ENCODE data around the gene COL5A1.

COL5A1 gene

DNA sequence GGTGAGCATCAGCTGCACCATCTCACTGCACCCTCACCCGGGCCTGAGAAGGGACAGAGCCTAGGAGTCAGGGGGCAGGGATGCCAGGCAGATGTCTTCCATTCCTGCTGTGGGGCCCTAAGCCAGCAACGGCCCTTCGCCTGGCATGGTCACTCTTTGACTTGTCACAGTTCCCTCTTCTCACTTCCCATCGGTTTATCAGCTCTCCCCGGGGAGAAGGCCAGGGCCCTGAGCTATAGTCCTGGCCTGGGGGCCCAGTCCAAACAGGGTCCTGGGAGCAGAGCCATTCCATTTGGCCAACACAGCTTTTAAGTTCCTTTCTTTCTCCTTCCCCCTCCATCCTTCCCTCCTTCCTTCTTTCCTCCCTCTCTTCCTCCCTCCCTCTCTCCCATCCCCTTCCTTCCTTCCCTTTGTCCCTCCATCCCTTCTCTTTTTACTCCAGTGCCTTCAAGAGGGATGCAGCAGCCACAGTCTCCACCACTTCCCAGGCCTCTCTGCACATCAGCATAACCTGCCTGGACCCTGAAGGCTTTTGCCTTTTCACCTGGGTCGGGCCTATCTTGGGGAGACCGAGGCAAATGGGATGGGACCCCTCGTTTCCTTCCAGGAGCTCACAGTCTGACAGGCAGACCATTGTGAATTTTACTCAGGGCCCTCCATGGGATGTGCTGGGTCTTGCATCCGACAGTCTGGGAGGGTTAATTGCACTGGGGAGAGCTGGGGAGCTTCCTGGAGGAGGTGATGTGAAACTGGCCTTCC is 4.2 kb downstream of the COL5A1 start:
- no peak overlapping the region for H3K4me3 ChIP-seq (ENCODE audit: low read depth, low read length)
- no peak for DNase-seq (ENCODE audit: low read depth)
- TF ChIP-seq, protein P1, sequence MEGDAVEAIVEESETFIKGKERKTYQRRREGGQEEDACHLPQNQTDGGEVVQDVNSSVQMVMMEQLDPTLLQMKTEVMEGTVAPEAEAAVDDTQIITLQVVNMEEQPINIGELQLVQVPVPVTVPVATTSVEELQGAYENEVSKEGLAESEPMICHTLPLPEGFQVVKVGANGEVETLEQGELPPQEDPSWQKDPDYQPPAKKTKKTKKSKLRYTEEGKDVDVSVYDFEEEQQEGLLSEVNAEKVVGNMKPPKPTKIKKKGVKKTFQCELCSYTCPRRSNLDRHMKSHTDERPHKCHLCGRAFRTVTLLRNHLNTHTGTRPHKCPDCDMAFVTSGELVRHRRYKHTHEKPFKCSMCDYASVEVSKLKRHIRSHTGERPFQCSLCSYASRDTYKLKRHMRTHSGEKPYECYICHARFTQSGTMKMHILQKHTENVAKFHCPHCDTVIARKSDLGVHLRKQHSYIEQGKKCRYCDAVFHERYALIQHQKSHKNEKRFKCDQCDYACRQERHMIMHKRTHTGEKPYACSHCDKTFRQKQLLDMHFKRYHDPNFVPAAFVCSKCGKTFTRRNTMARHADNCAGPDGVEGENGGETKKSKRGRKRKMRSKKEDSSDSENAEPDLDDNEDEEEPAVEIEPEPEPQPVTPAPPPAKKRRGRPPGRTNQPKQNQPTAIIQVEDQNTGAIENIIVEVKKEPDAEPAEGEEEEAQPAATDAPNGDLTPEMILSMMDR (IDR thresholded peaks at IDR 0.05; ENCODE audit: control insufficient read depth, extremely low read depth, insufficient read depth): no peak

DNA sequence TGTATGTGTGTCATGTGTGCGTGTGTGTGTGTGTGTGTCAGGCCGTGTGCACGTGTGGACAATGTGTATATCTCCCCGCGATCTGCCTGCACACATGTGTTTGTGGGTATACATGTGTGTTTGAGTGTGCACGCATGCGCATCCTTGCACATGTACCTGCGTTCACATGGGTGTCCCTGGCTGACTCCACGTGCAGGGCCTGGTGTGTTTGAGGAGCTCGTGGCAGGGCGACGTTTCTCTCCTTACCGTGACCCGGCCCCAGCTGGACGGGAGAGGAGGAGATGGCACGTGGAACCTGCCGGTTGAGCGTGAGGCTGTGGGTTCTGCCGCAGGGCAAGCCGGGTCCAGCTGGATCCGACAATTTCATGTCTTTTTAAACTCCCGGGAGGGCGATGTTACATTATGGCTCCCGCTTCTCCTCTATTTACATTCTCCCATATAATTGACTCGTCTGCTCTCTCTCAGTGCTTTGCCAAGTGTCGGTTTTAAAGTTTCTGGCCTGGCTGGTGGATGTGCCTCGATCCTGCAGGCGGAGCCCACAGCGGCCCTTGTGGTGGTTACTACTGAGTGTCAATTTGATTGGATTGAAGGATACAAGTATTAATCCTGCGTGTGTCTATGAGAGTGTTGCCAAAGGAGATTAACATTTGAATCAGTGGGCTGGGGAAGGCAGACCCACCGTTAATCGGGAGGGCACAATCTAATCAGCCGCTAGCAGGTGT is 5.9 kb downstream of the COL5A1 start:
- H3K4me3 ChIP-seq (ENCODE audit: low read depth, low read length): no peak overlapping the region
- TF ChIP-seq, protein P1 (IDR thresholded peaks at IDR 0.05; ENCODE audit: control insufficient read depth, extremely low read depth, insufficient read depth): no peak
- no peak for DNase-seq (ENCODE audit: low read depth)

DNA sequence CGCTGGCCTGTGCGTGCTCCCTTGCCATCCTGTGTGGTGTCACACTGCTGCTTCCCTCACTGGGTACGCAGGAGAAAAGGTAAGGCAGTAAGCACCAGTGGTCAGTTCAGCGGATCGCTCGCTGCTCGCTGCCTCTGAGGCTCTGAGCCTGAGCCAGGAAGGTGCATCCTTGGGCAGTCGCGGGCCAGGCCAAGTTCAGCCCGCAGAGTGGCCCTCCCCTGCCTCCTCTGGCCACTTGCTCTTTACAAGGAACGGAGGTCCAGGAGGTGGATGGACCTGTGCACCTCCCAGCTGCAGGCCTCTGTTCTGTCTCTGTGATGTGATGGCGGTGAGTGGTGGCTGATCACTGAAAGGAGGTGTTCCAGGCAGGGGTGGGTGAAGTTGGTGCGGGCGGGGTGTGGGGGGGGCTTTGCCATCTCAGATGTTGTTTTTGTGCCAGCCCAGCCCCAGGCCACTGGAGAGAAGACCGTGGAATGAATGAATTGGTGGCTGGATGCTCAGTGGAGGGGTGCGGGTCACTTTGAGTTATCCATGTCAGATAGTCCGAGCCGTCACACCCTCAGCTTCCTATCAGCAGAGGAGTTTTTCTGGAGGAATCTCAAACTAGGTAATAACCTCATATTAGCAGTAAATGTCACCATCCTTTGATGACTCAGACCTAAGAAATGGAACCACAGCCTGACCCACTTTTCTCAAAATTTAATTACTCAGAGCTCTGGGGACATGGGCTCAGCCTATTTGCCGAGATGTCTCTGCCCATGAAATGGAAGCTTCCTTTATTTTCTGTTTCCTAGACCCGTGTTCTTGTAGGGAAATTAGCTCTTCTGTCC is 7.3 kb downstream of the COL5A1 start:
- no peak for DNase-seq (ENCODE audit: low read depth)
- no peak overlapping the region for H3K4me3 ChIP-seq (ENCODE audit: low read depth, low read length)
- TF ChIP-seq, protein P1 (IDR thresholded peaks at IDR 0.05; ENCODE audit: control insufficient read depth, extremely low read depth, insufficient read depth): no peak

DNA sequence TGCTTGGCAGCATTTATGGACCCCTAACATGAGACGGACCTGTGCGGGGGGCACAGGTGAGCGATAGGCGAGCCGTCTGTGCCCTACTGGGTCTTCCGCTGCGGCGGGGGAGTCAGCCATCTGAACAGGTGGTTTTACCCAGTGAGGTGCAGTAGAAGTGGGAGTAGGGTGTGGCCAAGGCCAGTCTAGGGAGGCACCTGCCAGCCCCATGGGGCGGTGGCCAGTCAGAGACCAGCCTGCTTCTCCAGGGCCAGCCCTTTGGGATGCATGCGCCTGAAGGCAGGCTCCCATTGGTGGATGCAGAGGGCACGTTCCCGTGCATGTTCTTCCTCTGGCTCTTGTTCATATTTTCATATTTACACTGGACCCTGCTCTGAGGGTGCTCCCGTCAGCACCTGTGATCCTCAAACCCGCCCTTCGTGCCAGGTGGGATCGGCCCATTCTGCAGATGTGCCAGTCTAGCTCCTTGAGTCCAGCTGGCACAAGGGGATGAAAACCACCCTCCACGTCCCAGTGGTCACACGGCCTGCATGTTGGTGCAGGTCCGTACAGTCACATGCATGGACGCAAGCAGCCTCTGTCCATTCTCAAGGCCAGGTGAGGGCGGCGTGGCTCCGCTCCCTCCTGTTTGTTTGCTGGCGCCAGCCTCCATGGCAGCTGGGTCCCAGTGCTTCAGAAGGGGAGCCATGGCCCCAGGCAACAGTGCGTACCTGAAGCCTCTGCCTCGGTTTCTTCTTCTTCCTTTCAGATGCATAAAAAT is 9.0 kb downstream of the COL5A1 start:
- TF ChIP-seq, protein P1 (IDR thresholded peaks at IDR 0.05; ENCODE audit: control insufficient read depth, extremely low read depth, insufficient read depth): no peak
- H3K4me3 ChIP-seq (ENCODE audit: low read depth, low read length): no peak overlapping the region
- DNase-seq (ENCODE audit: low read depth): no peak

DNA sequence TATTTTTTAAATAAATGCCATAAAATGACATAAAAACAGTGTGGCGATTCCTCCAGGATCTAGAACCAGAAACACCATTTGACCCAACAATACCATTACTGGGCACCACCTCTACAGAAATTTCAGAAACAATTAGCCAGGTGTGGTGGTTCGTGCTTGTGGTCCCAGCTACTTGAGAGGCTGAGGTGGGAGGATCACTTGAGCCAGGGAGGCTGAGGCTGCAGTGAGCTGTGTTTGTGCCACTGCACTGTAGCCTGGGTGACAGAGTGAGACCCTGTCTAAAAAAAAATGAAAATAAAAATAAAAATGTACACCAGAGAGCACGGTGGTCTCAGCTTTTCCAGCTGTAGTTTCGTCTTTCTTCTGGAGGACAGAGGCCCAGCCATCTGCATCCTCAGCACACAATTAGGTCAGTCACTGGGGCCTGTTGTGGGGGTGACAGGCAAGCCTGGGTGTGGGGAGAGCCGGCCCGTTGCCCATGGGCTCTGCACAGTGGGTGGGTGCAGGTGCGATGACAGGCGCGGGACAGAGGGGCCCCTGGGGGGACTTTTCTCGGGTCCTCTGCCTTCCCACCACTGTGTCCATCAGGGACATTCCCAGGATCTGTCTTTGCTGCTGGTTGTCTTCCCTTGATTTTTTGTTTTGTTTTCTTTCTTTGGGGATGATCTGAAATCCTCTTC is 9.8 kb downstream of the COL5A1 start:
- H3K4me3 ChIP-seq (ENCODE audit: low read depth, low read length): no peak overlapping the region
- DNase-seq (ENCODE audit: low read depth): no peak
- TF ChIP-seq, protein P1 (IDR thresholded peaks at IDR 0.05; ENCODE audit: control insufficient read depth, extremely low read depth, insufficient read depth): no peak

Measured in LNCaP clone FGC (cell line).